IgD-negative memory B cell (primary cell): ENCODE data around the gene LIMK2. TPM values are rescaled to one million over a fixed set of nuclear protein-coding genes. Genes with fewer than 3 reads are reported as not detected.
"Not testable (repeated sequence)": the region's sequence is repeated elsewhere in the genome, so short reads cannot be mapped to it uniquely, and the experiment has no call there.

ENCODE experiments used
- H3K27ac Mint-ChIP-seq, 3 donors: one replicate each; pipeline ENCODE4 v1.8.0; 2020 to 2022; ENCODE audit warnings: mild to moderate bottlenecking in 3 of 3, mixed read lengths in 3 of 3, moderate library complexity in 1 of 3
- H3K27me3 Mint-ChIP-seq: one replicate; pipeline ENCODE4 v1.8.0; 2021; ENCODE audit warnings: mixed read lengths
- H3K36me3 Mint-ChIP-seq: one replicate; pipeline ENCODE4 v1.8.0; 2020; ENCODE audit warnings: mild to moderate bottlenecking, mixed read lengths
- H3K4me1 Mint-ChIP-seq, 3 donors: one replicate each; pipeline ENCODE4 v1.8.0; 2020 to 2022; ENCODE audit warnings: mixed read lengths in 3 of 3, mild to moderate bottlenecking in 1 of 3
- H3K4me3 Mint-ChIP-seq, 4 donors: one replicate each; pipeline ENCODE4 v1.8.0; 2020 to 2022; ENCODE audit warnings: mild to moderate bottlenecking in 4 of 4, mixed read lengths in 4 of 4, moderate library complexity in 3 of 4
- H3K9me3 Mint-ChIP-seq, 3 donors: one replicate each; pipeline ENCODE4 v1.8.0; 2020 to 2021; ENCODE audit warnings: mixed read lengths in 3 of 3, mild to moderate bottlenecking in 1 of 3
- polyA plus RNA-seq: library from polyadenylated mRNA; unstranded; fragments of 300-500 nt; fragmentation: Illumina TruSeq; gene quantifications from one replicate; pipeline ENCODE4 v1.2.3, GENCODE V29; 2021

LIMK2 gene
- polyA plus RNA-seq, 1 donor from 2014 or later: 9.1 TPM

DNA sequence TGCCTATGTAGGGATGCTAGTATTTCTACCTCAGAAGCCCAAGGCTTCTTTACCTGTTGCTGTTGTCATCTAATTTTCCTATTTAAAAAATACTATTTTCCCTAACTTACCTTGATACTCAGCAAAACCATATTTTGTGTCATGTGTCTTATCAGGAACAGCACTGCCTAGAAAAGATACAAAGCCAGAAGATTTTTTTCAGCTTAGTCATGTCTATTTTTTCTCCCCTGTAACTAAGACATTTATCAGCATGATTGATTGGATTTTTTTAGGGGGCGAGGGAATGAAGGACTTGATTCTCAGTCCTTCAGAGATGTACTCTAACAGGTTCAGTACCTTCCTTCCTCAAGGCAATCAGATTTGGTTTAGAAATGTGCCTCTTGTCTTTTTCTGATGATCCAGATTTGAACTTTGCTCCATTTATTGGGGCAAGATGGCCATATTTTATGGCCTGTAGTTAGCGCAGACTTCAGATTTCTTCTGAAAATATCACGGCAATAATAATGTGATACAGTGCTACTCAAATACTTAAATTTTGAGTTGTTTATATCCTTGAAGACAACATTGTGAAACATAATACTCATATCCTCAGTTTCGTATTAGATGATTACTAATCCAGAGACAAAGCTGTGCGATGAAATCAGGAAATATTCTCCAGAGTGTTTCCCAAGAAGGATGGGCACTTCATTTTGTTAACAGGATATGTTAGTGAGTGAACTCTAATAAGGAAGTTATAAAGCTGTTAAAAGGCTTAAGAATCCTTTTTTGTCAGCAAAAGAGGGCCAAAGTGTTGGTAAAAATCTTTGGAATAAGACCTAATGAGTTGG, 83.9 kb downstream of the LIMK2 start:
- Mint-ChIP-seq H3K4me1 (peaks cover 23 to 31% (median 28%) of the 10 kb centered on the region in 3 donors), H3K36me3 (peaks cover 3% of the 10 kb centered on the region), H3K4me3 (peak overlapping the region in 2 of 4 donors; percentile 18 to 51), H3K9me3 (no peaks in the 10 kb centered on the region), H3K27ac (peak overlapping the region in 2 of 3 donors; percentile 10 to 23), H3K27me3 (no peaks in the 10 kb centered on the region)

DNA sequence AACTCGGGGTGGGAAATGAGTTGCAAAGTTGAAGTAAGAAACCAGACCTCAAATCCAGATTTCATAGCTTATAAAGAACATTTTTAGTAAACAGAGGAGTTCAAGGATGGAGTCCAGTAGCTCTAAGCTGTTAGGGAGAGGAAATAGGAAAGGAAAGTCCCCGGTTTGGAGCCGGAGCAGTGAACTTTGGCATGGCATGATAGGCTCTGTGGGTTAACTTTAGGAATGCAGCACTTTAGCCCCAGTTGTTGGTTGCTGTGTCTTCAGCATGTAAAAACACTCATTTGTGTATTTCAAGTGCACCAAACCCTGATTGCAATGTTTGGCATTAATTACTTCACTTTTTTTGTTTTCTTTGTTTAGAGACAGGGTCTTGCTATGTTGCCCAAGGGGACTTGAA, 88.8 kb downstream of the LIMK2 start:
- Mint-ChIP-seq H3K36me3 (peaks cover 6% of the 10 kb centered on the region), H3K4me3 (no peak overlapping the region), H3K27ac (no peak overlapping the region), H3K9me3 (no peaks in the 10 kb centered on the region), H3K4me1 (peaks cover 8 to 10% (median 9%) of the 10 kb centered on the region in 3 donors), H3K27me3 (no peaks in the 10 kb centered on the region)

DNA sequence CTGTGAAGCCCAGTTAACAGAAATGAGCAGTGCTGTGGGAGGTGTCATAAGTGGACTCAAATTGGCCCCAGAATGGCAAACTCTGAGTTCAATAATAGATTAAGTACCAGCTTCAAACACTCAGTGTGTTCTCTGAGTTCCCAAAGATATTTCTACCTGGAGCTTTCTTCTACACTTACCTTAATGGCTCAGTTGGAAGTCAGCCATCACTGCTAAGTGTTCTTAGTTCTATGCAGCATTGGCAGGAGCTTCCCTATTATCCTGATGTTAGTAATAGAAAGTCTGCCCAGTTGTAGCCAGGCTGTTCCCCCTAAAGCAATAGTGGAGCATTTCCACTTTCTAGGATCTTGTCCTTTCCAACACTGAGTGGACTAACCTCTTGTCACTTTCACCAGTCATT, 89.9 kb downstream of the LIMK2 start:
- Mint-ChIP-seq H3K4me1 (peaks cover 4 to 12% (median 11%) of the 10 kb centered on the region in 3 donors), H3K27ac (no peak overlapping the region), H3K27me3 (no peaks in the 10 kb centered on the region), H3K9me3 (no peaks in the 10 kb centered on the region), H3K4me3 (no peak overlapping the region), H3K36me3 (peaks cover 6% of the 10 kb centered on the region)

DNA sequence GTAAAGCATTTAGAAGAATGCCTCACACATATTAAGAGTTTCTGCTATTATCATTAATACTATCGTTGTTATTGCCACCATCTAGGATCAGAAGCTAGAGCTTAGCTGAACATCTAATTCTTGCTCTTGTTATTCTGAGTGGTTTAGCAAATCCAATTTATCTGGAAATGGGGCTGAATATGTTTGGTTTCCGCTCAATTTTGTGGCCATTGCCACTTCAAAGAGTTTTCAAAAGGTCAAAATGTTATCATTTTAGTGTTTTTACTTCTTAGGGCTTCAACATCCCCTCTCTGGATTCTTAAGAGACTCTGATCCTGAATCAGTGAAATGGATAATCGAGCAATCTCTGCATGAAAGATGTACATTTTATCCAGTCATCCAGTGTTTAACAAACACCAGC, 90.4 kb downstream of the LIMK2 start:
- Mint-ChIP-seq H3K9me3 (no peaks in the 10 kb centered on the region), H3K4me3 (no peak overlapping the region), H3K4me1 (peaks cover 4 to 14% (median 13%) of the 10 kb centered on the region in 3 donors), H3K36me3 (peaks cover 6% of the 10 kb centered on the region), H3K27me3 (no peaks in the 10 kb centered on the region), H3K27ac (no peak overlapping the region)

DNA sequence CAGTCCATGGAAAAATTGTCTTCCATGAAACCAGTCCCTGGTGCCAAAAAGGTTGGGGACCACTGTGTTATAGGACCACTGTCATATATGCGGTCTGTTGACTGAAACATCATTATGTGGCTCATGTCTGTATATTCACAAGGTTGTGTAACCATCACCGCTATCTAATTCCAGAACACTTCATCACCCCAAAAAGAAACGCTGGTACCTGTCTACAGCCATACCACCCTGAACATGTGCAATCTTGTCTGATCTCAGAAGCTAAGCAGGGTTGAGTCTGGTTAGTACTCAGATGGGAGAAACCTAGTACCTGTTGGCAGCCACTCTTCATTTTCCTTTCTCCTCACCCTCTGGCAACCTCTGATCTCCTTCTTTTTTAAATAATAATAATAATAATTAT, 93.1 kb downstream of the LIMK2 start:
- no peak overlapping the region for H3K27ac Mint-ChIP-seq
- H3K9me3 Mint-ChIP-seq: no peaks in the 10 kb centered on the region
- H3K4me3 Mint-ChIP-seq: no peak overlapping the region
- peaks cover 3% of the 10 kb centered on the region for H3K36me3 Mint-ChIP-seq
- no peaks in the 10 kb centered on the region for H3K27me3 Mint-ChIP-seq
- peaks cover 15 to 23% (median 21%) of the 10 kb centered on the region in 3 donors for H3K4me1 Mint-ChIP-seq

DNA sequence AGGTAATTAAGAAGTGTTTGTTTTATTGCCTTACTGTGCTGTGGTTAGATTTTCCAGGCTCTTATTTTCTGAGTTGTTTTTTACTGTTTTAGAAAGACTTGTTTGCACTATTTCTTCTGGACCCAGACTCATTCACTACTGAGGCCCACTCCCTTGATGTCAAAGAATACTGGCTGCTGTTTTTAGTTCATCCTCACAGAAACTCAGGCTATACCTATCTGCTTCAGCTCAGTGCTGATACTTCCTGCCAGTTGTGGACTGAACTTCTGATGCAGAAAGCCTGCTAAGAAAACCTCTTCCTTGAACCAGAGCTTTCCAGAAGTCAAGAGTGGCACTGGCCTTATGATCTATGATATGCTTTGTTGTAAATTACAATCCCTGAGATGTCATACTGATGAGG, 96.1 kb downstream of the LIMK2 start:
- Mint-ChIP-seq H3K9me3 (no peaks in the 10 kb centered on the region), H3K36me3 (no peaks in the 10 kb centered on the region), H3K4me1 (peaks cover 15 to 23% (median 18%) of the 10 kb centered on the region in 3 donors), H3K27me3 (no peaks in the 10 kb centered on the region), H3K27ac (peak overlapping the region in 1 of 3 donors; percentile 1), H3K4me3 (peak overlapping the region in 2 of 4 donors; percentile 29 to 58)

DNA sequence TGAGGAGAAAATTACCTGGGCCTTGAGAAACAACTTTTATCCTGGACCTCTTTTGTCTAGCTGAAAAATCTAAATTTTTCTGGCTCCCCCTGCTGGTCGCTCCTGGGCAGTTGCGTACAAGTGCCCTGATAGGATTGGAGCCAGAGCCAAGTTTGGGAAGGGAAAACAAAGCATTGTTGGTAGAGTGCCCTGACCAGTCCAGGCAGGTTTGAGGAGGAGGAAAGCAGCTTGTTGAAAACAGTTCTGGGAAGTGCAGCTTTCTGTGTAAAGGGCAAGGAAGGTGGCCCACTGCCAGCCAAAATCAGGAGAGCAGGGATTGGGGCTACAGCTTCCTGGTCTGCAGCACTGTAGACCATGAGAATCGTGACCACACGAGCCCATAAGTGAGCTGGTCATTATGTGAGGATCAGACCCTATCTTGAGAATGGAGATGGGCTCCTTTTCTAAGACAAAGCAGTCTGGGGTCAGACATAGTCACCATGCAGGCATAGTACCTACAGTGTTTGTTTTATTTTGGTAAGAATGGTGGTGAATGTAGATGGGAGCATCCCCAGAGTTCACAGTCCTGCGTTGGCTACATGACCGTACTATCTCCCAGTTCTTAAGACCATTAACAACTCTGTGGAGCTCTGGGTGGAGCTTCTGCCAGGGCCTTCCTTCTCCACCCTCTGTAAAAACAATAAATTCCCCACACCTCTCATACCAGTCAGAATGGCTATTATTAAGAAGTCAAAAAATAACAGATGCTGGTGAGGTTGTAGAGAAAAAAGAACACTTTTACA, 101.5 kb downstream of the LIMK2 start:
- Mint-ChIP-seq H3K27me3 (no peaks in the 10 kb centered on the region), H3K9me3 (peaks cover 2 to 7% (median 3%) of the 10 kb centered on the region in 3 donors), H3K4me3 (peak overlapping the region in 1 of 4 donors; percentile 65), H3K27ac (peak overlapping the region in 1 of 3 donors; percentile 23), H3K36me3 (peaks cover 7% of the 10 kb centered on the region), H3K4me1 (peaks cover 2 to 5% (median 2%) of the 10 kb centered on the region in 3 donors)

DNA sequence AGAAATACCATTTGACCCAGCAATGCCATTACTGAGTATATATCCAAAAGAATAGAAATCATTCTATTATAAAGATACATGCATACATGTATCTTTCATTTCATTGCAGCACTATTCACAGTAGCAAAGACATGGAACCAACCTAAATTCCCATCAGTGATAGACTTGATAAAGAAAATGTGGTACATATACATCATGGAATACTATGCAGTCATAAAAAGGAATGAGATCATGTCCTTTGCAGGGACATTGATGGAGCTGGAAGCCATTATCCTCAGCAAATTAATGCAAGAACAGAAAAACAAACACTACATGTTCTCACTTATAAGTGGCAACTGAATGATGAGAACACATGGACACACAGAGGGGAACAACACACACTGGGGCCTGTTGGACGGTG, 102.1 kb downstream of the LIMK2 start:
- not testable (repeated sequence) for H3K4me1 Mint-ChIP-seq, H3K9me3 Mint-ChIP-seq, H3K36me3 Mint-ChIP-seq, H3K27ac Mint-ChIP-seq, H3K4me3 Mint-ChIP-seq, H3K27me3 Mint-ChIP-seq

DNA sequence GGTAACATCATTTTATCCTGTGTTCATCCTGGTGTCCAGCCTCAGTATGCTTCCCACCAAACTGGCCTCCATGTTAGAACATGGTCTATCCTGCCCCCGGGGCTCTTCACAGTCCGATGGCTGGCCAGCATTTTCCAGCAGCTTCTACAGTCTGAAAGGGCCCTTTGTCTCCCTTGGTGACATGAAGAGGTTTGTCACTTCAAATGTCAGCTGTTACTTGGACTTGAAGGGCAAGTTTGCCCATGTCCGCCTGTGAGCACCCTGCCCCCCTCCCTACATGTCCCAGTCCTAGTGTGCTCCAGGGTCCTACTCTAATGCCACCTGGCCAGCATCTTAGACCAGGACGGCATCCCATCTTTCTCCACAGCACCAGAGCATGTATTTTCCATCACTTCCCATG, 109.3 kb downstream of the LIMK2 start:
- H3K27me3 Mint-ChIP-seq: no peaks in the 10 kb centered on the region
- no peaks in the 10 kb centered on the region for H3K9me3 Mint-ChIP-seq
- peaks cover 13% of the 10 kb centered on the region for H3K36me3 Mint-ChIP-seq
- H3K27ac Mint-ChIP-seq: peak overlapping the region in 1 of 3 donors; percentile 64
- peaks cover 0 to 4% (median 3%) of the 10 kb centered on the region in 3 donors for H3K4me1 Mint-ChIP-seq
- no peak overlapping the region for H3K4me3 Mint-ChIP-seq

DNA sequence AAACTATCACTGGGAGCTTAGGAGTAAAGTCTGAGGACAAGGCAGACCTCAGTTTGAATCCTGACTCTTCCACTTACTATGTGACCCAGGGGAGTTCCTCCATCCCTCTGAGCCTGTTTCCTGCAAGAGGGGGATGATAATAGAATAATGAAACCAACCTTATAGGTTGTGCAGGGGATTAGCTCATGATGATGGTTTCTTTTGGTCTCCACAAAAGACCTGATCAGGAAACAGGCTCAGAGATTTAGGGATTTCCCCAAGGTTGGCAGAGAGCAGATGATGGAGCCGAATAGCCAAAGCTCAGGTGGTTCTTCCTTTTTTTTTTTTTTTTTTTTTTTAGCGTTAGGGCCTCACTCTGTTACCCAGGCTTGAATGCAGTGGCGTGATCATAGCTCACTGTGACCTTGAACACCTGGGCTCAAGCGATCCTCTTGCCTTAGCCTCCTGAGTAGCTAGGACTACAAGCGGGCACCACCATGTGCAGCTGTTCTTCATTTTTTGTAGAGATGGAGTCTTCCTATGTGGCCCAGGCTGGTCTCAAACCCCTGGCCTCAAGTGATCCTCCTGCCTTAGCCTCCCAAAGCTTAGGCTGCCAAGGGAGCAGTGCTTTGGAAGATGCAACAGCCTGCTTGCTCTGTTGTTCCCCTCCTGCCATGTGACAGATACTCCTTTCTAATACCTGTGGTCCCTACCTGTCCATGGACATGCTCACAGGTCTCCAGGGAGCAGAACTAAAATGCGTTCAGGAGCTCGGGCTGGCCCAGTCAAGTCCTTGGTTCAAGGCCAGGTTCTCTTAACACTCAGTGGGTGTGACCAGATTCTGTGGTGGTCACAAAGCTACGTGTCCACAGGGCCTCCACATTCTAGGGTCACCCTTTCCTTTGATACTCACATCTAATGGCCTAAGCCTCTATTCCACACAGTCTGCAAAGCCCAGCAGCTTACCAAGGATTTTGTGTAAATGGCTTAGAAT, 111.8 kb downstream of the LIMK2 start:
- Mint-ChIP-seq H3K4me3 (no peak overlapping the region), H3K9me3 (no peaks in the 10 kb centered on the region), H3K27ac (no peak overlapping the region), H3K27me3 (no peaks in the 10 kb centered on the region), H3K4me1 (peaks cover 0 to 4% (median 3%) of the 10 kb centered on the region in 3 donors), H3K36me3 (peaks cover 13% of the 10 kb centered on the region)

DNA sequence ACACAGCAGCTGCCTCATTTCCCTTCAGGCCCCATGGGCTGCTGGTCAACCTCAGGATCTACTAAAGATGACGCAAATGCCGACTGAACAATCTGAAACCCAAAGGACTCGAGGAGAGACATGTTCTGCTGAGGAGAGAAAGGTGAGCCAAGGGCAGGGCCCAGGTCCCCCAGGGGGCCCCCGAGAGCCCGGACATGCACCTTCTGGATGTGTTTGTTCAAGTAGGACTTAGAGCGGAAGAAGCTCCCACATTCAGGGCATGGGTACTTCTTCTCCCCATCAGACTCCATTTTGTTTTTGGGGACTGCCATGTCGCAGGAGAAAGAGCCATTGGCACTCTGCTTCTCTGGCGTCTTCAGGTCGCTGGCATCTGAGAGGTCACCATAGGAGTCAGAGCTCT, 114.8 kb downstream of the LIMK2 start:
- H3K27ac Mint-ChIP-seq: no peak overlapping the region

DNA sequence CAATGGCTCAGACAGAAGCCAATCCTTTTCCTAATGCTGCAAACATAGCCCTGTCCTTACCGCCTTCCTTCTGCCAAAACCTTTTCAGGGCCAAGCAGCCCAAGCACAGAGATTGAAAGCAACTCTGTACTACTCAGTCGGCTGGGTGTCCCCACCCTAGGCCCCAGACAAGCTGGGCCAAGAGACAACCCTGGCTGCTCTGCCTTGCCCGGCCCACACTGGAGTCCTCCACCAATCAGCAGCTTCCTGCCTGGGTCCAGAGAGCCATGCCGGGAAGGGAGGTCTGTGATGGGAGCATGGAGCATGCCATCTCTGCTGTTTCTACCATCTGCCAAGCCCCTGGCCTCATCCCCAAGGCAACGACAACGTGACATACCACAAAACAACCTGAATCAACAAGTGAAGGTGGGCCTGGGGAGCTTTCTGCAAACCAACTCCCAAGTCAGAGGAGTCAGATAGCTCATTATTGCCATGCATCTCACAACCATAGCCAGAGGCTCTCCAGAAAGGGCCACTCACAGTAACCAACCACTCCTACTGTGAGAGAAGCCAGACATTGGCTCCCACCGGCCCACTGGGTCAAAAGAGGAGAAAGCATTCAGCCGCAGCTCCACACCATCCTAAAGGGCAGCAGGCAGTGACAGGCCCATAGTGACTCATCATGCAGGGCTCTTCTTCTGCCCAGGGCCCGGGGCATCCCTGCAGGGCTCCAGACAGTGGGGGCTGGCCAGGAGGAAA, 115.9 kb downstream of the LIMK2 start:
- Mint-ChIP-seq H3K4me3 (no peak overlapping the region), H3K27me3 (no peaks in the 10 kb centered on the region), H3K36me3 (peaks cover 8% of the 10 kb centered on the region), H3K27ac (peak overlapping the region in 2 of 3 donors; percentile 39 to 75), H3K9me3 (no peaks in the 10 kb centered on the region), H3K4me1 (peaks cover 0 to 4% (median 2%) of the 10 kb centered on the region in 3 donors)

More for the DNA sequence above, 114.8 kb downstream of the LIMK2 start:
- Mint-ChIP-seq H3K27me3 (no peaks in the 10 kb centered on the region), H3K4me3 (no peak overlapping the region), H3K9me3 (no peaks in the 10 kb centered on the region), H3K4me1 (peaks cover 0 to 4% (median 2%) of the 10 kb centered on the region in 3 donors), H3K36me3 (peaks cover 8% of the 10 kb centered on the region)

DNA sequence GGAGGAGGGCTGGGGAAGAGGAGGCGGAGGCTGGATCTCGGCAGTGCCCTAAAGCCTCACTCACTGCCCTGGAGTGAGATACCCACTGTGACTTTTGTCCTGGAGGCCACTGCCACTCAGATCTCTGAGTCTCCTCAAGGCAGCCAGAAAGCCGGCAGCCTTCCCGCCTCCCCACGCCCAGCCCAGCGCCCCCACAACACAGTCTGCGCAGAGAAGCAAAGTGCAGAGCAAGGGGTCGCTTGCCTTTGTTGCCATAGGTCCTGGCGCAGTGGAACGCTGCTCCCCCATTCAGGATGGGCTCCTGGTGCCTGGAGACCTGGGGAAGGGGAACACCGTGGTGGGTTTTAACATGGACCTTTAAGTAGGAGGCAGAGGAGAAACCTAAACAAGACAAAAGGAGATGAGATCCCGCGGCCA, 116.5 kb downstream of the LIMK2 start:
- no peaks in the 10 kb centered on the region for H3K9me3 Mint-ChIP-seq
- H3K36me3 Mint-ChIP-seq: peaks cover 8% of the 10 kb centered on the region
- no peak overlapping the region for H3K4me3 Mint-ChIP-seq
- peaks cover 0 to 4% (median 2%) of the 10 kb centered on the region in 3 donors for H3K4me1 Mint-ChIP-seq
- H3K27ac Mint-ChIP-seq: no peak overlapping the region
- no peaks in the 10 kb centered on the region for H3K27me3 Mint-ChIP-seq

DNA sequence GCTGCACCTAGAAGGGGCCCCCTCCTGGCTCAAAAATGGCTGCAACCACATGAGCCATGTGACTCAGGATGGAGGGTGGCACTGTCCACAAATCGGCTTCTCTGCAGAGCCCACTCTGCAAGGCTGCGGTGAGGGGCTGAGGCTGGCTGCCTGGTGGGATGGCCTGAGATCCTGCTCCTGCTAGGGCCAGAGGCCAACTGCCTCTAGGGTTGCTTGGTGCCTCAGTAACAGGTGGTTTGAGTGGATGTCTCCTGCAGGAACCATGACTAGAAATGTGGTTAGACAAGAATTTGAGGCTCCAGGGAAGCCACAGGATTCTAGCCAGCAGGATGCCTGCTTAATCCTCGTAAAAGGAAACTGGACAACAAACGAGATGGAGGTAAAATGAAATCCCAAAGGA, 116.9 kb downstream of the LIMK2 start:
- H3K36me3 Mint-ChIP-seq: peaks cover 7% of the 10 kb centered on the region
- H3K4me3 Mint-ChIP-seq: no peak overlapping the region
- no peaks in the 10 kb centered on the region for H3K27me3 Mint-ChIP-seq
- peaks cover 0 to 4% (median 2%) of the 10 kb centered on the region in 3 donors for H3K4me1 Mint-ChIP-seq
- H3K27ac Mint-ChIP-seq: no peak overlapping the region
- no peaks in the 10 kb centered on the region for H3K9me3 Mint-ChIP-seq
